BE2C (cell line): ENCODE measurements around the gene SH3PXD2B.

Experiments
- DNase-seq: peaks from one replicate; pipeline ENCODE4 v3.0.0-alpha.2; 2020
- H3K27me3 ChIP-seq: fragments of 250-450 bp; sonication (Bioruptor Pico); 2 replicates; pipeline ENCODE4 v1.5.1; 2020; ENCODE audit warnings: mild to moderate bottlenecking
- H3K36me3 ChIP-seq: fragments of 250-450 bp; sonication (Bioruptor Pico); 2 replicates; pipeline ENCODE4 v1.5.1; 2020; ENCODE audit warnings: mild to moderate bottlenecking
- H3K4me1 ChIP-seq: fragments of 250-450 bp; sonication (Bioruptor Pico); 2 replicates; pipeline ENCODE4 v1.5.1; 2020
- H3K4me3 ChIP-seq: 2 replicates; pipeline ENCODE4 v1.5.1; 2011; ENCODE audit warnings: low read depth, low read length
- H3K9me3 ChIP-seq: fragments of 250-450 bp; sonication (Bioruptor Pico); 2 replicates; pipeline ENCODE4 v1.5.1; 2020
- TF ChIP-seq, protein P1 (sequence below): IDR thresholded peaks from 2 replicates; pipeline ENCODE4 v1.5.1; 2012; ENCODE audit warnings: mild to moderate bottlenecking, low read depth, low read length

The SH3PXD2B gene

DNA sequence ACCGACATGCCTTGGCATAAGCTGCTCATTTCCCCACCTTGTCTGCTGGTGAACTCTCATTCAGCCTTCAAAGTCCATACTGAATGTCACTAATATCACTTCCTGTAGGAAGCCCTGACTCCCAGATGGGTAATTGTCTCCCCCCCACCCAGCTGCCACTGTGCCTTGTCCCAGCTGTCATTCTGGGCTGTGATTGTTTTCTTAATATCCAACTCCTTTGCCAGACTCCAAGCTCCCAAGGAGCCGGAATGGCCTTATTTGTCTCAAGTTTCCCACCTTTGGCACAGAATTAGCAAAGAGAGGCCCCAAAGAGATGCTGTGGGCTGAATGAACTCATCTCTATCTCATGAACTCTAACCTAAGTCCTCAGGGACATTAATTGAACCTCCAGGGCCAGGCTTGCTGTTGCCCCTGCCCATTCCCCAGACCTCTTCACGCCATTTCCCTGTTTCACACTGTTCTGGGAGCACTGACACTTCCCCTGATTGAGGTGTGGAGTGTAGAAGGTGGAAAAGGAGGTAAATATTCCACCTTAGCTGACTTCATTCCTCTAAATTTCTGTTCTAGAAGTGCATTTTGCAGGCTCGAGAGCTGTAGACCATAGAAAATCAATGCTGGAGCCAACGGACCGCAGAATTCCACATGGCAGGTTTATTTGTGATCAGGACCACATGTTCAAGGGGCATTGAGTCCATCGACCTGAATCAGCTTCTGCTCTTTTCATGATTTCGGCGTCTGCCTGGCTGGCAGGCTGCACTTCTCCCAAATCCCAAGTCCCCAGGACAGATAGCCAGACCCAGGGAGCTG is 4.9 kb upstream of the SH3PXD2B start:
- H3K4me1 ChIP-seq: peaks cover 3% of the 10 kb centered on the region; the same call in 1 of the 2 replicates
- H3K36me3 ChIP-seq: no peaks in the 10 kb centered on the region
- no peak overlapping the region for H3K4me3 ChIP-seq
- no peaks in the 10 kb centered on the region; the same call in 1 of the 2 replicates for H3K27me3 ChIP-seq
- DNase-seq: no peak
- H3K9me3 ChIP-seq: no peaks in the 10 kb centered on the region; the same call in 1 of the 2 replicates
- TF ChIP-seq, protein P1, sequence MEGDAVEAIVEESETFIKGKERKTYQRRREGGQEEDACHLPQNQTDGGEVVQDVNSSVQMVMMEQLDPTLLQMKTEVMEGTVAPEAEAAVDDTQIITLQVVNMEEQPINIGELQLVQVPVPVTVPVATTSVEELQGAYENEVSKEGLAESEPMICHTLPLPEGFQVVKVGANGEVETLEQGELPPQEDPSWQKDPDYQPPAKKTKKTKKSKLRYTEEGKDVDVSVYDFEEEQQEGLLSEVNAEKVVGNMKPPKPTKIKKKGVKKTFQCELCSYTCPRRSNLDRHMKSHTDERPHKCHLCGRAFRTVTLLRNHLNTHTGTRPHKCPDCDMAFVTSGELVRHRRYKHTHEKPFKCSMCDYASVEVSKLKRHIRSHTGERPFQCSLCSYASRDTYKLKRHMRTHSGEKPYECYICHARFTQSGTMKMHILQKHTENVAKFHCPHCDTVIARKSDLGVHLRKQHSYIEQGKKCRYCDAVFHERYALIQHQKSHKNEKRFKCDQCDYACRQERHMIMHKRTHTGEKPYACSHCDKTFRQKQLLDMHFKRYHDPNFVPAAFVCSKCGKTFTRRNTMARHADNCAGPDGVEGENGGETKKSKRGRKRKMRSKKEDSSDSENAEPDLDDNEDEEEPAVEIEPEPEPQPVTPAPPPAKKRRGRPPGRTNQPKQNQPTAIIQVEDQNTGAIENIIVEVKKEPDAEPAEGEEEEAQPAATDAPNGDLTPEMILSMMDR: no peak

DNA sequence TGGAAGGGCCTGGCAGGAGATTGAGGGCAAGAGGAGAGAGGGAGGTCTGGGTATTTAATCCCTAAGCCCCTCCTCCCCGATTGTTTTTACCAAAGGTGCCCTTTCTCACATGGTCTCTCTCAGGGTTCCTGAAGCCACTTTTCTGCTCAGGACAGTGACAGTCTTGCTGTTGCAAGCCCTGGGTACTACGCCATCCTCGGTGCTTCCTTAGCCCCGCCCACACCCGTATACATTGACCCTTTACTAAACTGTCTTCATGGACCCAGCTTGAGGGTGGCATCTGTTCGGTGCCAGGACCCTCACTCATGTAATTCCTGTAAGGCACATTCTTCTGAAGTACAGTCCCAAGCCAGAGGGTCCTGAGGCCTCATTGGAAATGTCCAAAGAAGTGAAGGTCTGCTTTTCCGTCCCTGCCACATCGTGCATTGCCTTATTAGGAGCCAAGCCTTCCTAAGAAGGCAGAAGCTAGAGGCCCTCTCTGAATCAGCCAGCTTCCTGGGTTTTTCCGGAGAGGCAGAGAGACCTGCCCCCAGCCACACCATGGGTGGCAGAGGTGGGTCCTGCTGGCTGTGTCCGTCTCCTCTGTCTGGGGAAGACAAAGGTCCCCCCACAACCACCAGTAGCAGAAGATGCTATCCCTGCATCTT is 1.9 kb upstream of the SH3PXD2B start:
- DNase-seq: no peak
- peaks cover 3% of the 10 kb centered on the region; the same call in 1 of the 2 replicates for H3K4me1 ChIP-seq
- H3K9me3 ChIP-seq: no peaks in the 10 kb centered on the region
- H3K36me3 ChIP-seq: no peaks in the 10 kb centered on the region
- TF ChIP-seq, protein P1: no peak
- H3K27me3 ChIP-seq: no peaks in the 10 kb centered on the region; the same call in 1 of the 2 replicates
- no peak overlapping the region for H3K4me3 ChIP-seq

DNA sequence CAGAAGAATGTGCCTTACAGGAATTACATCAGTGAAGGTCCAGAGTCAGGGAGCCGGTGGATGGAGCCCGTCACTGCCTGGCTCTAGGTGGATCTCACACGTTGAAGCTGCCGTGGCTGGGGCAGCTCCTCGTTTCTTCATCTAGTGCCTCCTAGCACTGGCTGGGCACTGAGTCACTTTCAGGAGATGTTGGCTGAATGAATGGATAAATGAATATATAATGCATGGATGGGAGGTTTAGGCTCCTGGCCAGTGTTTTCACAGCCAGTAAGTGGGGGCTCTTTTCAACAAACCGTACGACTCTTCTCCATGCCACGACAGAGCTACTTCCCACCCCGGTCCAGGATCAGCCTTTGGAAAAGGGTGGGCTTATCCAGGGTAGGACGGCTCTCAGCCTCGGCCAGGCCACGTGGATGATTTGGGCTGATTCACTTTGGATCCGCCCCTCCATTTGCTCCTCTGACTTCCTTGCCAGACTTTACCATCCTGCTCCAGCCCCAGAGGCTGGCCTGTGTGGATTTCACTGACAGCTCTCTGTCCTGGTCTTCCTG is 1.3 kb upstream of the SH3PXD2B start:
- H3K9me3 ChIP-seq: no peaks in the 10 kb centered on the region
- no peaks in the 10 kb centered on the region; the same call in 1 of the 2 replicates for H3K27me3 ChIP-seq
- peaks cover 3% of the 10 kb centered on the region; the same call in 1 of the 2 replicates for H3K4me1 ChIP-seq
- H3K36me3 ChIP-seq: no peaks in the 10 kb centered on the region
- TF ChIP-seq, protein P1: no peak
- DNase-seq: no peak
- peak overlapping the region; percentile 66; the same call in 1 of the 2 replicates for H3K4me3 ChIP-seq

DNA sequence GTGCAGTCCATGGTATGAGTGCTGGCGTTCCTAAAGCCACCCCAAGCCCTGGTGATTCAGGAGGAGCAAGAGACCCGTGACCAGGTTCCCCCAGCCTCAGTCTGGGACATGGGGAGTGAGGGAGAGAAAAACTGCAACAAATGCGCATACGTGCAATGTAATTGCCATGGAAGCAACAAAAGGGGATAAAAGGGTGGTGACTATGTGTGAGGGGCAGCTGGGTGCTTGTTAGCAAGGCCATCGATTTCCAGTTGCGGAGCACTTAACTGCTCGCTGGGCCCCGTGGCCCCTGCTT is 709 bp upstream of the SH3PXD2B start:
- Histone ChIP-seq H3K4me1 (peaks cover 3% of the 10 kb centered on the region; the same call in 1 of the 2 replicates), H3K27me3 (no peaks in the 10 kb centered on the region; the same call in 1 of the 2 replicates), H3K4me3 (peak overlapping the region; percentile 66), H3K36me3 (no peaks in the 10 kb centered on the region), H3K9me3 (no peaks in the 10 kb centered on the region)
- TF ChIP-seq, protein P1: no peak
- no peak for DNase-seq

DNA sequence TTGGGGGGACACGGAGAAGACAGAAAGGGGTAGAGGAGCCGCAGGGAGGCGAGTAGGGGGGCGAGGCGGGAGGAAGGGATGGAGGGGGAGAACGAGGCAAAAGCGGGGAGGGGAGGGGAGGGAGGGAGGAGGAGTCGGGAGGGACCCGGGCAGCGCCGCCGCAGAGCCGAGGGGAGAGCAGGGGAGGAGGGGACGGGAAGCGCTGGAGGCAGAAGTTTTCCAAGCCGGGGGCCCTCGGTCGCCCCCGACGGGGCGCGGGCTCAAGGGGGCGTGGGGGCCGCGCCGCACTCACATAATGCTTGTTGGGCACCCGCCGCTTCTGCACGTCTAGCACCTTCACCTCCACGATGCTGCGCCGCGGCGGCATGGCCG is 353 bp downstream of the SH3PXD2B start:
- Histone ChIP-seq H3K4me3 (peak overlapping the region; percentile 60), H3K4me1 (peaks cover 3% of the 10 kb centered on the region; the same call in 1 of the 2 replicates), H3K9me3 (no peaks in the 10 kb centered on the region), H3K27me3 (no peaks in the 10 kb centered on the region; the same call in 1 of the 2 replicates), H3K36me3 (no peaks in the 10 kb centered on the region)
- DNase-seq: peak; percentile 46
- TF ChIP-seq, protein P1: no peak
